GM12873 (cell line): Measurements from ENCODE around the gene ARCN1.

ENCODE experiments used
- CTCF ChIP-seq: IDR thresholded peaks from 2 replicates; pipeline ENCODE4 v1.5.1; 2012; ENCODE audit warnings: low read depth, mild to moderate bottlenecking, moderate library complexity, low read length, control low read depth; ENCODE audit not compliant: insufficient read depth; ENCODE audit errors: missing control alignments

Gene ARCN1

GRCh38 chr11:118608360-118609227 lies 36.4 kb downstream of the ARCN1 start:
- no peak for TF ChIP-seq CTCF

- no peak for TF ChIP-seq CTCF
These were observed 37.4 kb downstream of the ARCN1 start for GRCh38 chr11:118609380-118610224.

- no peak for TF ChIP-seq CTCF
These were observed 38.1 kb downstream of the ARCN1 start for GRCh38 chr11:118610225-118610772.

GRCh38 chr11:118610773-118611432 lies 38.7 kb downstream of the ARCN1 start:
- TF ChIP-seq CTCF: peak; percentile 89

- TF ChIP-seq CTCF: no peak
These were observed 40.2 kb downstream of the ARCN1 start for GRCh38 chr11:118612378-118612777.

- TF ChIP-seq CTCF: no peak
These were observed 42.3 kb downstream of the ARCN1 start for GRCh38 chr11:118614511-118614910.
